Stimulated activated CD8-positive, alpha-beta memory T cell treated with anti-CD3 and anti-CD28 coated beads, Interleukin-15, amount 100 ng/mL, for 1 hour (primary cell): Measurements from ENCODE around the gene ISY1.
A peak's percentile ranks its signal among the peaks of the same experiment; 100 is the strongest.
"Not testable (repeated sequence)": the region's sequence is repeated elsewhere in the genome, so short reads cannot be mapped to it uniquely, and the experiment has no call there.

Experiments
- DNase-seq: peaks from one replicate; pipeline ENCODE4 v3.0.0-alpha.2; 2020; ENCODE audit warnings: low read depth

Gene ISY1

DNA sequence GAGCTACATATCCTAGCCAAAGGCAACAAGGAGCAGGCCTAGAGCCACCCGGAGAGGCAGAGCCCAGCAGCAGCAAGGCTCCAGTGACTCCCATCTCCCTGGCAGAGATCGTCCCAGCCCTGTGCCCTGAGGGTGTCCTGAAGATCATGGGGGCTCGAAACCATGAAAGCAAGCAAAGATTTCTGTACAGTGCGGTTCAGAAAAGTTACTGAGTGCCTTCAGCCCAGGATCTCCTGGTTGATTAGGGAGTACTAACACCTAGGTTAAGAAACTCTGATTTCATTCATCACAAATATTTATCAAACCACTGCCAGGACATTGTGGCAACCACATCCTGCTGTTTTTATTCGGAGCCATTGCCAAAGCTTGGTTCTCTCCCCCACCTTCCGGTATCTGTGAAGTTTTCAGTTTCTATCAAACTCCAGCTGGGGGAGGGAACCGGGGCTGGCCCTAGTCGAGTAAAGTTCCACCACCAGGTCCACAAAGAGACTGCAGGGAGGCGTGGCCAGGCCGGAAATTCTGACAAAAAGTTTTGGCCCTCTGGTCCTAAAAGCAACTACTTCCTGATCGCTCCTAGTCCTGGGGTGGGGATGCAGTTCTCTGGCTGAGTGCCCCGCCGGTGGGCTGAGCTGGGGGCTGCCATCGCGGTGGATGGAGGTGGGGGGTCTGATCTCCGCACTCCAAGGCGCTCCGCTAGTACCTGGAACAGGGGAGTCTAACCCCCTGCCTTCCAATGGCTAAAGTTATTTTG lies 40.4 kb downstream of the ISY1 start:
- peak; percentile 77 for DNase-seq

DNA sequence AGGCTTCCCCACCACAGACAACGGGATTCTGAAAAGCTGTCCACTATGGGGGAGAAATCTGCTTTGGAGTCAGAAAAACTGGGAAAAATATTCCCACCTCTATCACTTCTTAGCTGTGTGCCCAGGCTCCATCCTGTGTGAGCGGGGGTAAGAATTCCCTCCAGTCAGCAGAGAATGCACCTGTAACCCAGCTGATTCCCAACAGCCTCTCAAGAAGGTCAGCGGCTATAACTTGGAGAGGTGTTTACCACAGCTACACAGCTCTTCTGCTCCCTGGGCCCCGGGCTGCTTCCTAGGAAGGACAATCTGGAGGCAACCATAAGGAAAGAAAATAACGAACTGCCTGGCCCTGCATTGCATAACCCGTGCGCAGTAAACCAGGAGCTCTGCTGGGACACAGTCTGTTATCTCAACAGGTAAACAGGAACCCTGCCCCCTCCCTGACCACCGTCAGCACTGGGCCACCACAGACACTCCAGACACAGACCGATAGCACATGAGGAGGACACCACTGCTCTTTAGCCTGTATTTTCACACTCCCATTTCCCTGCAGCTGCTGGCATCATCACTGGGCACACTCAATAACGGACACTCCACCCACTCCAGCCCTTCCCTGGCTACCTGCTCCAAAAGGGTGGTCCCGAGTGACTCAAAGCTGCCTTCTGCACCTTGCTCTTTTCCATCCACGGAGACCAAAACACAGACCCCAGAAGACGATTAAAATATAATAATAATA lies 41.3 kb downstream of the ISY1 start:
- DNase-seq: no peak

DNA sequence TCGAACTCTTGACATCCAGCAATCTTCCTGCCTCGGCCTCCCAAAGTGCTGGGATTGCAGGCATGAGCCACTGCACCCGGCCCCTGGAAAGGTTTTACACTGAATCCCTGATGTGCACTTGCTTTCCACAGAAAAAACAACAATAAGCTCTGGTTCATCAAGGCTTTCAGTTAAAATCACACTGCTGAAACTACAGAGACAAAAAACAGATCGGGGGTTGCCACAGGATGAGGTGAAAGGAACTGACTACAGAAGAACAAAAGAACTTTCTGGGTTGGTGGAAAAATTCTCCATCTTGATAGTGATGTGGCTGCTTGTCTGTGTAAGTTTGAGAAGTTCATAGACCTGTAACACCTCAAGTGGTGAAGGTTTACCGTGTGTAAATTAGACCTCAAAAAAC lies 42.1 kb downstream of the ISY1 start:
- no peak for DNase-seq

DNA sequence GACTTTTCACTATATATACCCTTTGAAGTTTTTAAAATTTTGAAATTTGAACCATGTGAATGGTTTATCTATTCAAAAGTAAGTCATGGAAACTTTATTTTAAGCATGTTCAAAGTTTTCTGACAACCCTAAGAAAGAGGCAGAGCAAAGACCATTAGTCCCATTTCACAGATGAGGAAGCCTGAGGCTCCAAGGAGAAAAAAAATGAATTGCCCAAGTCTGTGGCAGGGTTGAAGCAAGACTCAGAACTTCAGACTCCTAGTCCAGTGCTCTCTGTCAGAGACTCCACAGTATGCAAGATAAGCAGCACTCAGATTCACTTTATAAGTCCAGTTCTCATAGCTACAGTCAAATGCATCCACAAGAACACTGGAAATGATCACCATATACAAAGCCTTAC lies 43.7 kb downstream of the ISY1 start:
- no peak for DNase-seq

DNA sequence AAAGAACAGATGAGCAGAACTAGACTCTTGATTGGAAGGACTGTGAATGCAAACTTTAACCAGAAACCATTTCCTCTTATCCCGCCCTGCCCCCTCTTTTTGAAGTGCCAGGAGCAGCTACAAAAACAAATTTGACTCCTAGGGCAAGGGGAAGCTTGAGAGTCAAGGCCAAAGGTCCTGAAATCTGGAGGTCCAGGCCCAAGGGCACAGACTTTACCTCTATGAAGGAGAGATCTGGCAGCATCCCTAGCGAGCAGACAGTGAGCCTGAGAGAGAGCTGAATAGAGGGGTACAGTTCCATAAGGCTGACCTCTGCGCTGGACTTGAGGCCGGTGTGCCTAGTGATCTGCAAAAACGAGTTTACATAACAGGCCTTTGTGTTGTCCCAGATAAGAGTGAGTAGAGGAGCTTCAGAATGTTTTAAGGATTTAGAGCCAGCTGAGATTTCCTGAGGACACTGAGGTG lies 44.3 kb downstream of the ISY1 start:
- no peak for DNase-seq

DNA sequence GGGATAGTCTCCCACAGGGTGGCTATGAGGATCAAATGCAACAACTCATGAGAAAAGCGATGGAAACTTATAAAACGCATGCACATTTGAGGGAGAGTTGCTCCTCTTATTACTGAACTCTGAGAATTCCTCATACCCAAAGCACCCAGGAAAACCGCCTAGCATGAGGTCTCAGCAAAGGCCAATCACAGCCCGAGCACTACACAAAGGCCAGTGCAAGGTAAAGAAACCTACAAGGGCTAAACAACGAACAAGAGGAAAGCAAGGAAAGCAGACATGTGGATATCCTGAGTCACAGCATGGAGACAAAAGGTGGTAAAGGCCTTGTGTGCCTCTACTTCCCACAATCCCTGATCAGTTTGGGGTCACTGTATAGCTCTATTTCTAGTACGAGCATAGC lies 46.4 kb downstream of the ISY1 start:
- no peak for DNase-seq

DNA sequence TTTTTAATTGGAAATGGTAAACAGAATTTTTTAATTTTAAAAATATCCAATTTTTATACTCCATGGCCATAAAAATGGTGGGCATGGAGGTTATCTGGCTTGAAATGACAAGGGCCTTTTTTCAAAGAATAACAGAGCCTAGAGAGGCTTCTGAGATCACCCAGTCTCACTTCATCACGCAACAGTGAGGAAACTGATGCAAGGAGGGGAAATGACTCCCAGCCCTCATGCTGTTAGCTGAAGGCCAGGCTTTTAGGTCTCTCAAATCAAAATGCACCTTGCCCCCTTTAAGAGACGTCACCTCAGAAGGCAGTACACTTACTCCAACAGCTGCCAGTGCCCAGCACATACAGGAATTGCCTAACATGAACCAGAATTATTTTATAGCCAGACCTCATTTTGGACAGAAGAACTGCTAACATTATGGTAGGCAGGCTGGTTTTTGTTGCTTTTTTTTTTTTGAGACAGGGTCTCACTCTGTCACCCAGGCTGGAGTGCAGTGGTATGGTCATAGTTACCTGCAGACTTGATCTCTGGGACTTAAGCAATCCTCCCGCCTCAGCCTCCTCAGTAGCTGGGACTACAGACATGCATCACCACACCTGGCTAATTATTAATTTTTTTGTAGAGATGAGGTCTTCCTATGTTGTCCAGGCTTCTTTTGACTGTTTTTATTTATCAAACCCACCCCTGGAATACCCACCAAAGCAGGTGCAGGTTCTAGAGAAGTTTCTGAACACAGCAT lies 48.4 kb downstream of the ISY1 start:
- DNase-seq: no peak

DNA sequence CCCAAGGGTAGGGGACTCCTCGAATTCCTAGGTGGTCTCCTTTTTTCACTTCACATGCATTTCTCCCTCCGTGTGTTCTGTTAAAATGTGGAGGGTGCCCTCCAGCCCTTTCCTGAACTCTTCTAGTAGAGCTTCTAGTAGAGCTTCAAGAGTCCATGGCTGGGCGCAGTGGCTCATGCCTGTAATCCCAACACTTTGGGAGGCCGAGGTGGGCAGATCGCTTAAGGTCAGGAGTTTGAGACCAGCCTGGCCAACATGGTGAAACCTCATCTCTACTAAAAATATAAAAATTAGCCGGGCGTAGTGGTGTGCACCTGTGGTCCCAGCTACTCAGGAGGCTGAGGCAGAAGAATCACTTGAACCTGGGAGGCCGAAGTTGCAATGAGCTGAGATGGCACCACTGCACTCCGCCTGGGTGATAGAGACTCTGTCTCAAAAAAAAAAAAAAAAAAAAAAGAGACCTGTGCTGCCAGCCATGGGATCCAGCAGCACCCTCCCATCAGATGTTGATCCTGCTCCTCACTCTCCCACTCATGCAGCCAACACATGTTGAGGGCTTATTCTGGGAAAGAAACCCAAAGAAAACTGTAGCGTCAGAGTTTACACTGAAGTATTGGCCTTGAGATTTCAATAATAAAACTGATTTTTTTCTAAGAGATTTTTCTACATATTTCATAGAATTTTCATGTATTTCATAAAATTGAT lies 49.6 kb downstream of the ISY1 start:
- not testable (repeated sequence) for DNase-seq

DNA sequence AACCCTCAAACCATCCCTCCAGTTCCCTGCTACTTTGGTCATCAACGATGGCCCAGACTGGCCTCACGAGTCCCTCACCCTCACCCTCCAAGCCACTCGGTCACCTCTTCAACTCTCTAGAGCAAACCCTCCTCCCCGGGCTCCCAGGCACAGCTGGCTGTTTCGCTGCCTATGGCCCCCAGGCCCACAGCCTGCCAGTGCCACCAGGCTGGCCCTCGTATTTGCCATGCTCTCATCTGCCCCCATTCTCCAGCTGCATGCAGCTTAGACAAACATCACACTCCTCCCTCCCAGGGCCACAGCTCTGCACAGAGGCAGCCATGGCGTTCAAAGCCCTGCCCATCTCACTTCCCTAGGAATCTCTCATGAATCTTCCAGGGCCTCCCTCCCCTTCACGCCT lies 53.1 kb downstream of the ISY1 start:
- DNase-seq: no peak

DNA sequence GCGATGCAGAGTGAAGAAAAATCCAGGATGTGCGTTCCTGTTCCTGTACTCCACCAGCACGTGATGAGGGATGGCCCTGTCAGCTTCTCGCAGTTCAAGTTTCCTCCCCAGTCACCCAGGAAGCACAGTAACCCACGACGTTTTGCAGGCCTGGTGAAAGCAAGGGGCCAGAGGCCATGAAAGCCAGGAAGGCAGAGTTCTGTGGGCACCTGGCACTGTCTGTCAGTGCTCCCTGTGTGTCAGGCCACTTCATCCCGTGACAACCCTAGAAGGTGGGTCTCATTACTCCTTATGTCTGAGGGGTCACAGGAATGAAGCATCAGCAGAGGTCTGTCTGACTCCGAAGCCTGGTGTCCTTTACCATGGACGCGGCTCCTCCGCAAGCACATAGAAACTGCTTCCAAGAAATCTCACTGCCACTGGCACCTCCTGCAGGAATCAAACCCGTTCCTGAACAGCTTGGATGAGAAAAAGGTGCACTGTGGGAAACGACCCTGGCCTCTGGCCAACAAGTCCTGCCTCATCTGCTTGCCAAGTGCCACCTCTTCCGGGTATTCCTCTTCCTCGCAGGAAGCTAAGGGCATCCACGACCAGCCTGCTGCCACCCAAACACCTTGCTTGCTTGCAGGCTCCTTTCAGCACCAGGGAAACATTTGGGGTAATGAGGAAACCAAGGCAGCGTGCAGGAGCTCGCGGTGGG lies 53.8 kb downstream of the ISY1 start:
- DNase-seq: no peak

DNA sequence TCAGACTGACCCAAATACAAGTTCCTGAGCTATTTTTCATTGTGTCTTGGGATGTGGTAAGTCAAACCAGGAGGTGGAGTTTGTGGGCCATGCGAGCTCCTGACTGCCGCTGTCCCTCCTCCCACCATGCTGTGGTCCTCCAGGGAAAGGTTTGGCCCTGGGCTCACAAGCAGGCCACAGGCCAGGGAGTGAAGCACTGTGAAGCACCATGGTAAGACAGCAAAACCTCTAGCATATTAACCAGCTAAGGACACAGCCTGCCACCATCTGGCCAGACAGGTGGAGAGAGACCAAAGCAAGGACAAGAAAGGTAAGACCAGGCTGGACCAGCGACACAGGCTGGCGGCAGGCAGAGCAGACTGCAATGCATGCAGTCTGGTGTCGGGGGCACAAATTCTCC lies 54.5 kb downstream of the ISY1 start:
- DNase-seq: no peak

DNA sequence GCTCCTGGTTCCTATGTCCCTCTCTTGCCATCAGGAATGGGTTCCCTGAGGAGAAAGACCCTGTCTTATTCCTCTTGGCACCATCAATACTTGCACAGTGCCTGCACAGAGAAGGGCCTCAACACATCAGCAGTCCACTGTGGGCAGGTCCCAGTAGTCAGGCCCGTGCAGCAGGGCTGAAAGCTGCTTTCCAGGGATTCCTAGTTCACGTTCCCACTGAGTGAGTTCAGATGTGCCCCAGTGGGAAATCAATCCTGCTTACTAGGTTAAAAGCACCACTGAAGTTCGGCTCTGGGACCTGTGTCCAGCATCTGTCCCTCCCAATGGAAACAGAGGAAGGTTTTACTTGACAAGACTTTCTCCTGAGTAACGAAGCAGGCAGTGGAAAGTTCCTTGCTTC lies 55.0 kb downstream of the ISY1 start:
- no peak for DNase-seq

DNA sequence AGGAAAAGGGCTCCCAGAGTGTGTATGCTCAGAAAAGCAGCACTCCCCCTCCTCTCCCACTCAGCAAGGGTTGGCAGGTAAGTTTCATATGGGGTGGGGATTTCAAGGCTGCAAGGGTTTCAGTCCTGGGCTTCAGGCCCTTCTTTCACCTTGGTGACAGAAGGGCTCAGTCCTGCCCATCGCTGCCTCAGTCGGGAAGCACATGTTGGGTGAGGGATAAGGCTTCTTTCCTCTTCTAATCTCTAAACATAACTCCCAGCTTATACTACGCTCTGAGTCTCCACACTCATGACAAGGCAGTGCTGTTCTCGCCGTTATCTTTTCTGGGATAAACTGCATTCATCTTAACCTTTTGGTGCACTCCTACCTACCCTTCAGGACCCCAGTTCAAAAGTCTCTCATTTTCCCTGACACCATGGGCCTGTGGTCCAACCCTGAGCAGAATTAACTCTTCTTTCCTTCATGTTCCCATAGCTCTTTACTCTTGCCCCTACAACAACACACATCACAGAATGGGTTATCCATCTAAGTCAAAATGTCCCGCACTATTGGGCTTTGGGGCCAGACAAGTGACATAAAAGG lies 56.3 kb downstream of the ISY1 start:
- no peak for DNase-seq

DNA sequence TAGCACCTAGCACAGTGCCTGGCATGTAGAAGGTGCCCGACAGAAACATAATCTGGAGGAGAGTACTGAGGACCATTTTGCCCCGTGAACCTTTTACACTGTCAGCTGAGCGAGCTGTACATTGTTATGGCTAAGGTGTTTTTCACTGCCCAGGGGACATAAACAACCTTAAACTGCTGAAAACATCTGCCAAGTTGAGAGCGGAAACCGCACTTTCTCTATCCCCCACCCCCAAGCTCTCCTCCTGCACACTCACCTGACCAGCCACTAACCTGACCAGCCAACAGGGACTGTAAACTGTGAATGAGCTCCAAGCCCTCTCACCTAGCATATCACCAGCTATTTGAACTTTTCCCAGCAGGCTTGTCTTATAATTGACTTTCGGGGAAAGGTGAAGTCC lies 56.8 kb downstream of the ISY1 start:
- no peak for DNase-seq

DNA sequence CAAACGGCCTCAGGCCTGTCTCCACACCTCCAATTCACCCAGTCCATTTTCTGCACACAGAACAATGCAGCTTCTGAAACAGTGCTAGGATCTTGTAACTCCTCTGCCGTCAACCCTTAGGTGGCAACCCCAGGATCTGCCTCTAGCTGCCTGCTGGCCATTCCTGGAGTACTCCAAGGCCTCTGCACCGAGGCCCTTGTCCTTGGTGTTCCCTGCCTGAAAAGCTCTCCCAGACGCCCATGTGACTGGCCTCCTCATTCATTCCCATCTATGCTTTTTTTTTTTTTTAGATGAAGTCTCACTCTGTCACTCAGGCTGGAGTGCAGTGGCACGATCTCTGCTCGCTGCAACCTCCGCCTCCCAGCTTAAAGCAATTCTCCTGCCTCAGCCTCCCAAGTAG lies 57.6 kb downstream of the ISY1 start:
- no peak for DNase-seq

DNA sequence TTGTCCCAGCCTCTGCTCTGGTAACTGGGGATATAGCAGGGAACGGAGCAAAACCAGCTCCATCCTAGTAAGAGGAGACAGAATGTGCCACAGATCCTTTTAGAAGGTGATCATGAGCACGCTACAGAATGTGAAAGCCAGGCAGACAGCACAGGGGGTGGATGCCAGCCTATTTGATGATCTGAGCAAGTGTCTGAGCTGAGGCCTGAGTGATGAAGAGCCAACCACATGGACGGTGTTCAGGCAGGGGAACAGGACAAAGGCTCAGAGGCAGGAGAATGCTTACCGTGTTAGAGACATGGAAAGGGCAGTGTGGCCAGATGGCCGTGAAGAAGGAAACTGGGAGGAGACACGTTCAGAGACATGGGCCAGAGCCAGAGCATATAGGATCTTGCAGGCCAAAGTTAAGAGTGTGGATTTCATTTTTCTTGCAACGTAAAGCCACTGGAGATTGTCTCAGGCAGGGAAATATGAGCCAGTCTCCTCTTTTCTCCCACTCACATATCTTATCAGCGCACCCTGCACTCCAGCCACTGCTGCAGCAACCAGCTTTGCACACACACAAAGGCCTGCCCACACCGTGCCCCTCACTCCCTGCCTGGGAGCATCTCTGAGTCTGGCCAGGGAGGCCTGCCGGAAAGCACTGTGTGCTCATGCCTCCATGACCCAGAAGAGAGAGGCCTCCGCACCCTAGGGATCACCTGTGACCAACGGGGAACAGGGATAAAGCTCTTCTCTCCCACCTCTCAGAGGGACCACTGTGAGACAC lies 59.3 kb downstream of the ISY1 start:
- no peak for DNase-seq

DNA sequence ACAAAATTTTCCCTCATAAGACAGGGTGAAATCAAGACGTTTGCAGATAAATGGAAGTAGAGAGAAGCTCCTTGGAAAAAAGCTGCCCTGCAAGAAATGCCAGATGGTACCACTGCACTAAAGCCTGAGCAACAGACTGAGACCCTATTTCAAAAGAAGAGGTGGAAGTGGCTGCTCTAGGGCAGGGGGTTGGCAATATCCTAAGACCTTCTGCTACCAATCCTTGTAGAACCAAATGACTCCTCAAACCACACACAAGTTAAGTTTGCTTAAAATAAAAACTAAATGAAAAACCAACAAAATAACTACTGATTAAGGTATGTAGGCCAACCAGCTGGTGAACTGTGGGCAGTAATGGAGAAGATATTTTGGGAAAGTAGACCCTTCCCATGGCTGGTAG lies 60.6 kb downstream of the ISY1 start:
- DNase-seq: no peak

DNA sequence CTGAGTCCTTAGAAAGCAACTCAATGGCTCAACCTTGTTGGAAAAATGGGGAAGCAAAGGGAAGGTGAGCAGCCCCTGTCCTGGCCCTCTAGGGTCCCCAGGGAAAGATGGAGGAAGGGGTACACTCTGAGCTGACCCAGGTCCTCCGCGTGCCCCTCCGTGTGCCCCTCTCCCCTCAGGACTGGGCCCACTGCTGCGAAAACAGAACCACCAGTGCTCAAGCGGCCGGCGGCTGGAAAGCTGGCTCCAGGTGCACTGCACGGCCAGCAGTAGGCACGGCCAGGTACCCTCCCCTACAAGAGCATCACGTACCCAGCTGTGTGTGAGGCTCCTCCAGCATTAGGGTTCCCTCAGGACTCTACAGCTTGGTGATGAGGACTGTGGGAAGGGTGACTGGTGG lies 65.6 kb downstream of the ISY1 start:
- DNase-seq: no peak

DNA sequence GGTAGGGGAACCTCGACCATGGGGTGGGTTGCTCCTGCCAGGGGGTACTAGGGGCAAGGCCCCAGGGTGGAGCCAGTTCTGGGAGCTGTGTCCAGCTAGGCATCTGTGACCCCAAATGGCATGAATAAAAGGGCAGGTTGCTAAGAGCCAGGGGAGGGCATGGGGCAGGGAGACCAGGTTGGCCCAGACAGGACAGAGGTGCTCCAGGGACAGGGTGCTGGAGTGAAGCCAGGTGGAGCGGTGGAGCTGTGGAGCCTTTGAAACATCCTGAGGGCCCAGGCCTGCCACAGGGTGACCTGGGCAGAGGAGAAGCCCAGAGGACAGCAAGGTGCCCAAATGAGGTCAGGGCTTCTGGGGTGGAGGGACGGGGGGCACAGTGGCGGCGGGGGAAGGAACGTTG lies 72.6 kb downstream of the ISY1 start:
- not testable (repeated sequence) for DNase-seq

DNA sequence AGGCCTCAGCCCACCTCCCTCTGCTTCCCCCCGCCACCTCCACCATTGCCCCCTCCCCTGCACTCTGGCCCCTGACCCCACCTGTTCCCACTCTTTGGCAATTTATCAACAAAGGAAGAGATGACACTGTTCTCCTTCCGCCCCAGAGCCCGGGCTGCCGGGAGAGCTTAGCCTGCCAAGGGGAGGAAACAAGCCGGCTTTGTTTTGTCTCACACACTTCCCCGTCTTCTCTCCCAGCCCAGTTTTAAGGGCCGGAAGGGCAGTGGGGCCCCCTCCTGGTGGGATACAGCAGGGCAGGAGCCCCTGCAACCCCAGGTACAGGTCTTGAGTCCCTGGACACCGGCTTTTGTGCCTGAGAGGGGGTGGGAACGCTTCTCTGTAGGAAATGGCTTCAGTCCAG lies 73.0 kb downstream of the ISY1 start:
- DNase-seq: not testable (repeated sequence)
